ENCODE data around the gene SLC45A3.

GRCh38 chr1:205637854-205638468 is 42.3 kb downstream of the SLC45A3 start:
- TF ChIP-seq CTCF (IDR thresholded peaks at IDR 0.05; ENCODE audit: low read length) (no peak), EZH2 (IDR thresholded peaks at IDR 0.05; ENCODE audit: borderline replicate concordance, low read length) (no peak)

Measured in OCI-LY1 (cell line).